HG03196 (cell line): Measurements from ENCODE around the gene GOLPH3L.
A peak's percentile ranks its signal among the peaks of the same experiment; 100 is the strongest.
"Not testable (repeated sequence)": the region's sequence is repeated elsewhere in the genome, so short reads cannot be mapped to it uniquely, and the experiment has no call there.

ENCODE experiments used
- ATAC-seq: cut with Tn5 transposase; IDR thresholded peaks from one replicate; pipeline ENCODE4 v1.9.1; 2021; ENCODE audit not compliant: unreplicated experiment

GOLPH3L gene

GRCh38 chr1:150619576-150620509 is 77.1 kb downstream of the GOLPH3L start:
- ATAC-seq = no peak

GRCh38 chr1:150615346-150616201 is 81.4 kb downstream of the GOLPH3L start:
- no peak for ATAC-seq

DNA sequence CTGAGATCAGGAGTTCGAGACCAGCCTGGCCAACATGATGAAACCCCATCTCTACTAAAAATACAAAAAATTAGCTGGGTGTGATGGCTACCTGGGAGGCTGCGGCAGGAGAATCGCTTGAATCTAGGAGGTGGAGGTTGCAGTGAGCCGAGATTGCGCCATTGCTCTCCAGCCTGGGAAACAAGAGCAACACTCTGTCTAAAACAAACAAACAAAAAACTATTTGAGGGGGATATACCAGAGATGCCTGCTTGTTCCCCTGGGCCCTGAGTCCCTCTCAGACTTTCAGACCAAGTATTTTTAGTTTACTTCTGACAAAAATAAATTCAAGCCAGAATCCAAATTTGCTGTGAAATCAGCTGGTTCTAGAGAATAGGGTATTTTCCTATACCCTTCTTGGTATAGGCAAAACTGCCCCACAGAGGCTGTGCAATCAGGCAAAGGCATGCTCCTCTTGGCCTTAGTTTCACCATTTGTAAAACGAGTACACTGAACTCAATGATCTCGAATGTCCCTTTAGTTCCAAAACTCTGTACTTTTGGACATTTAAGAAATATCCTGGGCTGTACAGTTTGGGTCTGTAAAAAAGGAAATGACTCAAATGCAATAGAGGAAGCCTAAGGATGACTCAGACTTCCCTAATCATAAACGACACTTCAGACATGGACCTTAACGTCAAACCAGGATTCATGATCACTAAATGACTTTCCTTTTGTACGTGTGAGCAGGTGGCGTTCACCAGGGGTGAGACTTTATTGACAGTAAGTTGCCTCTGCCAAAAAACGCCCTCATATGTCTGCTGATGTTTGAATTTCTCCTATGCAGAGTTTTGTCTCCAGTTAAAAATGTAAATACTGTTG is 83.7 kb downstream of the GOLPH3L start:
- peak; percentile 47 for ATAC-seq

GRCh38 chr1:150612014-150612345 is 85.0 kb downstream of the GOLPH3L start:
- ATAC-seq = no peak

- no peak for ATAC-seq
Observed at GRCh38 chr1:150610576-150610975, 86.4 kb downstream of the GOLPH3L start.

GRCh38 chr1:150609732-150610131 is 87.2 kb downstream of the GOLPH3L start:
- ATAC-seq = no peak

- ATAC-seq = no peak
Observed at GRCh38 chr1:150606463-150607142, 90.4 kb downstream of the GOLPH3L start.

DNA sequence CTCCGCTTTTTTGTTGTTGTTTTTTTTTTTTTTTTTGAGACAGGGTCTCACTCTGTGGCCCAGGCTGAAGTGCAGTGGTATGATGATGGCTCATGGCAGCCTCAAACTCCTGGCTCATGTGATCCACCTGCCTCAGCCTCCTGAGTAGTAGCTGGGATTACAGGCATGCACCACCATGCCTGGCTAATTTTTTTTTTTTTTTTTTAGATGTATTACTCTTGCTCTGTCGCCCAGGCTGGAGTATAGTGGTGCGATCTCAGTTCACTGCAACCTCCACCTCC is 91.6 kb downstream of the GOLPH3L start:
- not testable (repeated sequence) for ATAC-seq

DNA sequence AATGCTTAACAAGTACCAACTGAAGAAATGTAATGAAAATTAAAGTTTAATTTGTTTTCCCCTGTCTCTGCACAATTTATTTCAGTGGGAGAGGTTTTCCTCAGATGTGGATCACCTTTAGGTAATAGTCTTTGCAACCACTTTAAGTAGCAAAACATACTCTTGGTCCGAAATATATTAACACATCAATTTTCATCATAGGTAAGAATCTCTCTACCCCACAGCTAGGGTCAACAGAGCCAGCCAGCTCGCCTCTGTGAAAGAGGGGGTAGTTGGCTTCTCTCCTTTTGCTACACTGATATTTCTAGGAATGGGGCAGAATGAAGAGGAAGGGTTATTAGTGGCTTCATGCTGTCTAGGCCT is 92.7 kb downstream of the GOLPH3L start:
- no peak for ATAC-seq

DNA sequence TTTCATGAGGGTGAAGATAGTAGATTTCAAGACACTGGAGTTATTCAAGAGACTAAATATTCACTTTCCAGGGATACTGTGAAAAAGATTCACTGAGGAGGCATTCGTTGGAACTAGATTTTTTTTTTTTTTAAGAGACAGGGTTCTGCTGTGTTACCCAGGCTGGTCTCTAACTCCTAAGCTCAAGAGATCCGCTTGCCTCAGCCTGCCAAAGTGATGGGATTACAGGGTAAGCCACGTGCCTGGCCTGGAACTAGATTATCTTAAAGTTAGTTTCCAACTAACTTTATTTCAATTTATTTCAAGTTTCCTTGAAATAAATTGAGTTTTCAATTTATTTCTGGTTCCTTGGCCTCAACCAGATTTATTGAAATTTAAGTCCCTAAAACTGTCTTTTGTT is 93.2 kb downstream of the GOLPH3L start:
- ATAC-seq = no peak

DNA sequence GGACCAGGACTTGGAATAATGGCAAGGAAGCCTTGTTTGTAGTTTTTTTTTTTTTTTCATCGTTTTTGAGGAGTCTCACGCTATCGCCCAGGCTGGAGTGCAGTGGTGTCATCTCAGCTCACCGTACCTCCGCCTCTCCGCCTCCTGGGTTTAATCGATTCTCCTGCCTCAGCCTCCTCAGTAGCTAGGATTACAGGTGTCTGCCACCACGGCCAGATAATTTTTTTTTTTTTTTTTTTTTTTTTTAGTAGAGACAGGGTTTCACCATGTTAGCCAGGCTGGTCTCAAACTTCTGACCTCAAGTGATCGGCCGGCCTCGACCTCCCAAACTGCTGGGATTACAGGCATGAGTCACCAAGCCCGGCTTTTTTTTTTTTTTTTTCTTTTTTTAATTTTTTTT is 94.6 kb downstream of the GOLPH3L start:
- ATAC-seq = not testable (repeated sequence)

DNA sequence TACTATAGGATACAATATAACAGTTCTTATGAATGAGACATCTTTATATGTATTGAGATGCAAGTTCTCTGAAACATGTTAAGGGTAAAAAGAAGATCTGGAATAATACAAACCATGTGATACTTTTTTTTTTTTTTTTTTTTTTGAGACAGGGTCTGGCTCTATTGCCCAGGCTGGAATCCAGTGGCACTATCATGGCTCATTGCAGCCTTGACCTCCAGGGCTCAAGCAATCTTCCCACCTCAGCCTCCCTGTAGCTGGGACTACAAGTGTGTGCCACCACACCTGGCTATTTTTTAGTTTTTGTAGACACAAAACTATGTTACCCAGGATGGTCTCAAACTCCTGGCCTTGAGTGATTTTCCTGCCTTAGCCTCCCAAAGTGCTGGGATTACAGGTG is 95.4 kb downstream of the GOLPH3L start:
- ATAC-seq = no peak

- ATAC-seq = not testable (repeated sequence)
Observed at GRCh38 chr1:150598346-150598745, 98.6 kb downstream of the GOLPH3L start.

DNA sequence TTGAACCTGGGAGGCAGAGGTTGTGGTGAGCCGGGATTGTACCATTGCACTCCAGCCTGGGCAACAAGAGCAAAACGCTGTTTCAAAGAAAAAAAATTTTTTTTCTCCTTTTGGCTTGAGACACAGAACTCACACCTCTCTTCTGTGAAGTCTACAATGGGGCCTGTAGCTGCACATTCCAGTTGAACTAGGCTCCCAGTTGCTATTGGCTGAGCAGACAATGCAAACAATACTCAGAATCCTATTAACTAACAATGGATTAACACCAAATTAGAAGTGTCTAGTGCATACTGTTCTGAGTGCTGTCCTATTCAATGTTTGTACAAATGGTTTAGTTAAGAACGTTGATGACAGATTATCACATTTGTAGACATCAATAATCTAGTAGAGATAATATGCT is 100.0 kb downstream of the GOLPH3L start:
- ATAC-seq = no peak
